Suprapubic skin (tissue), 4 donors: ENCODE results near the gene PRKD3. TPM values are rescaled to one million over a fixed set of nuclear protein-coding genes. Genes with fewer than 3 reads are reported as not detected.
A peak's percentile ranks its signal among the peaks of the same experiment; 100 is the strongest.

Experiments
- DNase-seq, 2 donors: peaks; one replicate each; pipeline ENCODE4 v3.0.0-alpha.2; 2019; ENCODE audit warnings: low spot score in 2 of 2
- H3K27ac ChIP-seq: fragments of 200-600 bp; sonication (generic); one replicate; pipeline ENCODE4 v1.5.1; 2019
- H3K27me3 ChIP-seq: fragments of 200-600 bp; sonication (generic); one replicate; pipeline ENCODE4 v1.5.1; 2019
- H3K36me3 ChIP-seq: fragments of 200-600 bp; sonication (generic); one replicate; pipeline ENCODE4 v1.5.1; 2019
- H3K4me1 ChIP-seq: fragments of 200-600 bp; sonication (generic); one replicate; pipeline ENCODE4 v1.5.1; 2019
- H3K4me3 ChIP-seq: fragments of 200-600 bp; sonication (generic); one replicate; pipeline ENCODE4 v1.5.1; 2019; ENCODE audit warnings: mild to moderate bottlenecking
- H3K9me3 ChIP-seq: fragments of 200-600 bp; sonication (generic); one replicate; pipeline ENCODE4 v1.5.1; 2019
- CTCF ChIP-seq, 2 donors: fragments of 200-600 bp in 1 of 2; fragments of 450-650 bp in 1 of 2; sonication (generic) in 1 of 2; IDR thresholded peaks; one replicate each; pipeline ENCODE4 v1.5.1; 2016 to 2019; ENCODE audit warnings: antibody characterized with exemption in 2 of 2, mild to moderate bottlenecking in 1 of 2, moderate library complexity in 1 of 2
- EP300 ChIP-seq: sonication (generic); formaldehyde crosslinking; IDR thresholded peaks from one replicate; pipeline ENCODE4 v1.6.1; 2017; ENCODE audit warnings: antibody characterized with exemption
- POLR2A ChIP-seq, 2 donors: fragments of 450-650 bp; IDR thresholded peaks; one replicate each; pipeline ENCODE4 v1.6.1; 2017; ENCODE audit warnings: antibody characterized with exemption in 2 of 2, mild to moderate bottlenecking in 2 of 2, moderate library complexity in 2 of 2
- POLR2AphosphoS5 ChIP-seq, 3 donors: sonication (generic); formaldehyde crosslinking; IDR thresholded peaks; one replicate each; pipeline ENCODE4 v1.6.1; 2017; ENCODE audit warnings: antibody characterized with exemption in 3 of 3
- WGBS: methylation state at CpG from one replicate; pipeline ENCODE4 v1.1.5; 2018; 5-methylcytosine and 5-hydroxymethylcytosine counted together
- total RNA-seq, 4 donors: library from RNA; depleted of rRNA; stranded (reverse); fragments of >200 nt; gene quantifications; one replicate each; pipeline ENCODE4 v1.1.0, GENCODE V29; 2016

Gene PRKD3
- total RNA-seq, 4 donors from 2014 or later, result 20.8 to 50.0 (median 34.3) TPM

DNA sequence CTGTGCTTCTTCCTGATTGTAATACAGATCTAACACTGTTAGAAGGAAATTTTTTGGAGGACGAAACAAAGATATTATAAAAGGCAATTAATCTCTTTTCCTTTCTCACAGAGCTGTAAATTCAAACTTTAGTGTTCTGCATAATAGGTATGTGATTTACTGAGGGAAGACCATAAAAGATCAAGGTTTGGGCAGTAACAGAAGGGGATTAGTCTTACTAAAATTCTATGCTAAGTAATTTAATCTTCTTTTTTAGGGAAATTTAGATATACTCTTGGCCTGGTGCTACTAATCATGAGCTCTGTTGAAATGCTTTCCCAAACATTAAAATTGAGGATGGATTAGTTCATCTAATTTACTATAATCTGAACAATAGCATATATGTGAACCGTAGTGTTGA is 11.0 kb upstream of the PRKD3 start:
- Histone ChIP-seq H3K27ac (no peak overlapping the region), H3K9me3 (no peaks in the 10 kb centered on the region), H3K4me3 (no peak overlapping the region), H3K36me3 (no peaks in the 10 kb centered on the region), H3K4me1 (no peaks in the 10 kb centered on the region), H3K27me3 (no peaks in the 10 kb centered on the region)
- DNase-seq, result no peak
- 91% methylated on average over 2 of the region's 2 CpGs for WGBS
- no peak for TF ChIP-seq CTCF (IDR thresholded peaks at IDR 0.05)
- TF ChIP-seq EP300, result no peak
- no peak for TF ChIP-seq POLR2AphosphoS5 (IDR thresholded peaks at IDR 0.05)
- no peak for TF ChIP-seq POLR2A (IDR thresholded peaks at IDR 0.05)

DNA sequence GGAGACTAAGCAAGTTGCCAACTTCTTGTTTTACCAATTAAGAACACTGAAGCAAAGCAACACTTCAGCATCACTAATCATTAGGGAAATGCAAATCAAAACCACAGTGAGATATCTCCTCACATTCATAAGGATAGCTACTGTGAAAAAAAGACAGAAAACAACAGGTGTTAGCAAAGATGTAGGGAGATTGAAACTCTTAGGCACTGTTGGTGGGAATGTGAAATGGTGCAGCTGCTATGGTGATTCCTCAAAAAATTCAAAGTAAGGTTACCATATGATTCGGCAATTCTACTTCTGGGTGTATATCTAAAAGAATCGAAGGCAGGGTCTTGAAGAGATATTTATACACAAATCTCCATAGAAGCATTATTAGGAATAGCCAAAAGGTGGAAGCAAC is 8.6 kb upstream of the PRKD3 start:
- no peak for DNase-seq
- Histone ChIP-seq H3K4me1 (no peaks in the 10 kb centered on the region), H3K27ac (no peak overlapping the region), H3K9me3 (no peaks in the 10 kb centered on the region), H3K4me3 (no peak overlapping the region), H3K36me3 (no peaks in the 10 kb centered on the region), H3K27me3 (no peaks in the 10 kb centered on the region)
- TF ChIP-seq POLR2AphosphoS5 (IDR thresholded peaks at IDR 0.05) (no peak), EP300 (no peak), CTCF (IDR thresholded peaks at IDR 0.05) (no peak), POLR2A (IDR thresholded peaks at IDR 0.05) (no peak)
- WGBS, result 59% methylated on average over 2 of the region's 2 CpGs

DNA sequence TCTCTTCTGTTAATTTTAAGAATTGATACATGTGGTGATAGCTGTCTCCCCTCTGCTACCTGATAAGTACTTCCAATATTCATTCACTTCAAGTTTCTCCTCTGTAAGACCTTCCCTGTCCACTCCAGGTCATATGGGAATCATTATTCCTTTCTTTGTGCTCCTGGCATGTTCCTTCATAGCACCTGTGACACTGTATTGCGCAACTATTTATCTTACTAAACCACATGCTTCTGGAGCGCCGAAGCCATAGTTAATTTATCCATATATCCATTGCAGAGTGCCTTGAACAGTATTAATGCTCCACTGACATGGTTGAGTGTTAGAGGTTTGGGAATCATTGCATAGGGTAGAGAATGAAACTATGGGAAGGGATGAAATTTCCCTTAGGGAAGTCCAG is 7.9 kb upstream of the PRKD3 start:
- 81% methylated on average over 3 of the region's 3 CpGs for WGBS
- no peak overlapping the region for H3K27ac ChIP-seq
- TF ChIP-seq POLR2A (IDR thresholded peaks at IDR 0.05) (no peak), CTCF (IDR thresholded peaks at IDR 0.05) (no peak), EP300 (no peak), POLR2AphosphoS5 (IDR thresholded peaks at IDR 0.05) (no peak)
- H3K4me1 ChIP-seq, result no peaks in the 10 kb centered on the region
- no peak for DNase-seq
- no peaks in the 10 kb centered on the region for H3K36me3 ChIP-seq
- H3K27me3 ChIP-seq, result no peaks in the 10 kb centered on the region
- H3K9me3 ChIP-seq, result no peaks in the 10 kb centered on the region
- no peak overlapping the region for H3K4me3 ChIP-seq

DNA sequence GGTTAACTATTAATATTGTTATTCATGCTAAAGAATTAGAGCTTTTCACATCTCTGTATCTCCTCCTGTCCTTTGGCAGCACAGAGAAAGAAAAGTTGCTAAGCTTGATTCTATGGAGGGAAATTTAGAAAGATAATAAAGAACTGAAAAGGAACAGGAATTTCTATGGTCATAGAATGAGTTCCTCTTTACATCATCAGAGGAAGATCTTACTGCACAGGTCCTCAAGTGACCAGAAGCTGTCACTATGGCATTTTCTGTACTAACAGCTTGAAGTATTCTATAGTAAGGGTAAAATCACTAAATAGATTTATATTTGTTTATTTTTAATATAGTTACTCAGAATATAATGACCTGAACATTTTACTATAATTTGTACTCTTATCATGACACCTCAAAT is 6.0 kb upstream of the PRKD3 start:
- no peak overlapping the region for H3K27ac ChIP-seq
- DNase-seq, result no peak
- H3K27me3 ChIP-seq, result no peaks in the 10 kb centered on the region
- H3K36me3 ChIP-seq, result no peaks in the 10 kb centered on the region
- H3K4me1 ChIP-seq, result peaks cover 5% of the 10 kb centered on the region
- no peaks in the 10 kb centered on the region for H3K9me3 ChIP-seq
- TF ChIP-seq EP300, result no peak
- no peak for TF ChIP-seq POLR2A (IDR thresholded peaks at IDR 0.05)
- no peak for TF ChIP-seq POLR2AphosphoS5 (IDR thresholded peaks at IDR 0.05)
- TF ChIP-seq CTCF (IDR thresholded peaks at IDR 0.05), result no peak
- no peak overlapping the region for H3K4me3 ChIP-seq

DNA sequence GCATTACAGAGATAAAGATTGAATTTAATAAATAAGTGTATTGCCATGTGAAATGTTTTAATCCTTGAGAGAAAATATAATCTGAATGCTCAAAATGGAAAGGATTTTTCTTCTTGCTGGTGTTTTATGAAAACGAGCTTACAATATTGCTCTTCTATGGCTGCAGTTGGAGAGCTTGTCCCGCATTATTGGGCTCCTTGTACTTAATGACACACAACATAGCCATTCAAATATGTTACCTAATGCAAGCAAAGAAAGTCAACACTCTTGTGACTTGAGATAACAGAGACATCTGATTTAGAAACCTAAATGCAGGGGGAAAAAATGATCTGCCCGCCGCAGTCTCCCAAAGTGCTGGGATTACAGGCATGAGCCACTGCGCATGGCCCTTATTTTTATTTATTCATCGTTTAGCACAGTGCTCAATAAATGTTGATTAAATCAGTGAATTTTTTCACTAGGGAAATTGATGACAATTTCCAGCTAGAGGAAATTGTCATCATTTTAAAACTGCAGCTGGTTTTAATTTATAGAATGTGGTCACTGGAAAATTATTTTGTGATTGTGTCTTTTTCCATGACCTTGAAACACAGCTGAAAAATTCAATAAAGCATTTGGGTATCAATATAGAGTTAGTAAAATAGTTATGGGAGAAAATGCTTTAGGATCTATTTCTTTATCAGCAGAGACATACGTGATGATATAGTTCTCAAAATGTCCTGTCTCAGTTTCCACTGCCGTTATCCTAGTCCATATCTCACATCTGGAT is 2.4 kb upstream of the PRKD3 start:
- peak overlapping the region; percentile 93 for H3K27ac ChIP-seq
- no peaks in the 10 kb centered on the region for H3K36me3 ChIP-seq
- no peak for TF ChIP-seq POLR2AphosphoS5 (IDR thresholded peaks at IDR 0.05)
- TF ChIP-seq CTCF (IDR thresholded peaks at IDR 0.05), result no peak
- no peak for TF ChIP-seq POLR2A (IDR thresholded peaks at IDR 0.05)
- H3K4me1 ChIP-seq, result peaks cover 28% of the 10 kb centered on the region
- H3K4me3 ChIP-seq, result peak overlapping the region; percentile 8
- 68% methylated on average over 8 of the region's 8 CpGs for WGBS
- DNase-seq, result no peak
- H3K9me3 ChIP-seq, result no peaks in the 10 kb centered on the region
- H3K27me3 ChIP-seq, result no peaks in the 10 kb centered on the region
